B cell (primary cell): ENCODE data around the gene TOX2. TPM values are rescaled to one million over a fixed set of nuclear protein-coding genes. Genes with fewer than 3 reads are reported as not detected.

ENCODE experiments used
- ATAC-seq: fragments of 200-7000 bp; cut with Tn5 transposase; one replicate; pipeline ENCODE4 v1.10.0; 2021; ENCODE audit warnings: low read depth, mild to moderate bottlenecking, moderate number of reproducible peaks, moderate library complexity
- CTCF ChIA-PET: fragments of 350-600 bp; sonication (Branson Sonifier 250); formaldehyde crosslinking; loops from one replicate; lab custom pipeline; 2021; ENCODE audit warnings: antibody characterized with exemption, inconsistent platforms; lab: Charles Lee
- POLR2A ChIA-PET: fragments of 350-600 bp; sonication (Branson Sonifier 250); formaldehyde crosslinking; loops from one replicate; lab custom pipeline; 2021; ENCODE audit warnings: antibody characterized with exemption; lab: Charles Lee
- DNase-seq: peaks from one replicate; pipeline ENCODE4 v3.0.0; 2013
- H2AFZ ChIP-seq: 2 replicates; pipeline ENCODE4 v1.6.1; 2012; ENCODE audit warnings: mild to moderate bottlenecking, low read depth, low read length; ENCODE audit not compliant: insufficient read depth, poor library complexity, severe bottlenecking
- H3K27ac ChIP-seq, 2 donors: 1 replicate in 1 of 2; 2 replicates in 1 of 2; pipeline ENCODE4 v1.5.1; 2012 to 2013; ENCODE audit warnings: low read length in 2 of 2, mild to moderate bottlenecking in 2 of 2, moderate library complexity in 1 of 2
- H3K27me3 ChIP-seq, 4 experiments: fragments of 200-600 bp in 1 of 4; sonication (generic) in 1 of 4; replicated peaks in 1 of 4; 1 replicate in 2 of 4; 2 replicates in 2 of 4; pipeline versions ENCODE4 v1.6.1 to v1.7.0; 2013 to 2016; ENCODE audit warnings: low read length in 3 of 4, mild to moderate bottlenecking in 2 of 4, mixed read lengths in 1 of 4, moderate library complexity in 1 of 4; ENCODE audit not compliant: insufficient read depth in 4 of 4, control insufficient read depth in 3 of 4; ENCODE audit errors: control extremely low read depth in 1 of 4
- H3K36me3 ChIP-seq, 2 experiments: replicated peaks in 1 of 2; 1 replicate in 1 of 2; 2 replicates in 1 of 2; pipeline versions ENCODE4 v1.6.1 to v1.7.1; 2013; ENCODE audit warnings: low read length in 1 of 2; ENCODE audit not compliant: insufficient read depth in 2 of 2, control insufficient read depth in 1 of 2; ENCODE audit errors: control extremely low read depth in 1 of 2, extremely low read depth in 1 of 2
- H3K4me1 ChIP-seq, 2 donors: fragments of 200-600 bp in 1 of 2; sonication (generic) in 1 of 2; 1 replicate in 1 of 2; 2 replicates in 1 of 2; pipeline versions ENCODE4 v1.5.1 to v1.6.1; 2013 to 2017; ENCODE audit warnings: low read length in 2 of 2; ENCODE audit not compliant: control insufficient read depth in 2 of 2, insufficient read depth in 2 of 2
- H3K4me2 ChIP-seq: replicated peaks from 2 replicates; pipeline ENCODE3; 2012; ENCODE audit warnings: mild to moderate bottlenecking, low read depth, low read length; ENCODE audit not compliant: poor library complexity, severe bottlenecking
- H3K4me3 ChIP-seq, 5 experiments: fragments of 200-600 bp in 1 of 5; sonication (generic) in 1 of 5; 1 replicate in 3 of 5; 2 replicates in 2 of 5; pipeline versions ENCODE4 v1.5.1 to v1.7.0; 2011 to 2016; ENCODE audit warnings: low read length in 4 of 5, mild to moderate bottlenecking in 4 of 5, low read depth in 2 of 5, control low read depth in 1 of 5, moderate library complexity in 1 of 5; ENCODE audit not compliant: insufficient read depth in 1 of 5; ENCODE audit errors: control extremely low read depth in 1 of 5, extremely low read depth in 1 of 5
- H3K79me2 ChIP-seq: fragments of 200-600 bp; sonication (generic); one replicate; pipeline ENCODE4 v1.6.0; 2016; ENCODE audit warnings: low read length; ENCODE audit not compliant: control insufficient read depth, insufficient read depth
- H3K9ac ChIP-seq: fragments of 200-600 bp; sonication (generic); 2 replicates; pipeline ENCODE4 v1.6.1; 2017; ENCODE audit warnings: mild to moderate bottlenecking, low read length, moderate library complexity
- H3K9me3 ChIP-seq, 3 donors: one replicate each; pipeline versions ENCODE4 v1.6.1 to v1.7.1; 2013; ENCODE audit warnings: low read length in 2 of 3; ENCODE audit not compliant: control insufficient read depth in 2 of 3, insufficient read depth in 1 of 3; ENCODE audit errors: control extremely low read depth in 1 of 3
- H4K20me1 ChIP-seq: 2 replicates; pipeline ENCODE4 v1.6.0; 2012; ENCODE audit warnings: mild to moderate bottlenecking, low read length; ENCODE audit not compliant: insufficient read depth, control insufficient read depth, poor library complexity, severe bottlenecking
- H3K27ac Mint-ChIP-seq: one replicate; pipeline ENCODE4 v1.8.0; 2021; ENCODE audit warnings: mixed read lengths
- H3K27me3 Mint-ChIP-seq: one replicate; pipeline ENCODE4 v1.8.0; 2021; ENCODE audit warnings: mixed read lengths
- H3K4me1 Mint-ChIP-seq: one replicate; pipeline ENCODE4 v1.8.0; 2021; ENCODE audit warnings: mixed read lengths
- H3K4me3 Mint-ChIP-seq: one replicate; pipeline ENCODE4 v1.8.0; 2021; ENCODE audit warnings: mixed read lengths
- H3K9me3 Mint-ChIP-seq: one replicate; pipeline ENCODE4 v1.8.0; 2022; ENCODE audit warnings: mixed read lengths; ENCODE audit not compliant: insufficient read depth
- EZH2 ChIP-seq: IDR thresholded peaks from 2 replicates; pipeline ENCODE4 v1.6.1; 2012; ENCODE audit warnings: borderline replicate concordance, low read depth, mild to moderate bottlenecking, moderate library complexity, low read length; ENCODE audit not compliant: insufficient read depth, poor library complexity, severe bottlenecking
- WGBS: methylation state at CpG from one replicate; pipeline ENCODE4 v1.1.5; 2013; ENCODE audit warnings: missing lambda C conversion rate; ENCODE audit not compliant: insufficient coverage; 5-methylcytosine and 5-hydroxymethylcytosine counted together
- intact Hi-C: fragments of 100-400 bp; cut with micrococcal nuclease; formaldehyde crosslinking; loops from one replicate; pipeline ENCODE4 v1.10.0; 2022
- polyA plus RNA-seq: library from polyadenylated mRNA; depleted of rRNA; stranded (reverse); fragments of >200 nt; gene quantifications from 2 replicates; pipeline ENCODE4 v1.2.3, GENCODE V29; 2012
- total RNA-seq, 2 donors: library from RNA; stranded (reverse); fragments of 120-200 nt in 1 of 2; gene quantifications; 1 replicate in 1 of 2; 2 replicates in 1 of 2; pipeline versions ENCODE4 v1.2.3 to v1.2.4, GENCODE V29; 2013 to 2022
- TF ChIP-seq, protein P1 (sequence below): fragments of 200-600 bp; IDR thresholded peaks from one replicate; pipeline ENCODE4 v1.8.0; 2022; ENCODE audit warnings: antibody characterized with exemption, mild to moderate bottlenecking

Gene TOX2
- total and polyA plus RNA-seq, 2 donors (not counting 1 experiment from before 2014, with no cell fraction given), result 1.2 to 4.1 TPM

DNA sequence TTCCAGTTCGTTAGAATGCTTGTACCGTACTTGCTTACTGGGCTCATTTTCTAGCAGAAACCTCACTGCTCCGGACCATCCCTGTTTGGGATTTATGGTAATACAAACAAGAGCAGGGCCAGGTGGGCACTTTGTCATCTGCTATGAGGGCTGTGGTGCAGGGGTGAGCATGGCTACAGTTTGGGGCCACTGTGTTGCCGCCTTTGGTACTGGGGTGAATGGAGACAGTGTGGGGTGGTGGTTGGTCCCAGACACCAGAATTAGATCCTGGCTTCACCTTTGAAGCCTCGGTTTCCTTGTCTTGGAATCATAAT lies 95.0 kb downstream of the TOX2 start:
- no peak for DNase-seq
- POLR2A ChIA-PET, result no interaction called here
- H3K9ac ChIP-seq, result no peak overlapping the region
- no peaks in the 10 kb centered on the region for H3K79me2 ChIP-seq
- H3K27ac ChIP-seq, result no peak overlapping the region
- no peaks in the 10 kb centered on the region for H3K9me3 Mint-ChIP-seq
- ATAC-seq, result no peak
- H3K4me1 Mint-ChIP-seq, result peaks cover 3% of the 10 kb centered on the region
- CTCF ChIA-PET, result no interaction called here
- H4K20me1 ChIP-seq, result no peaks in the 10 kb centered on the region
- no peak overlapping the region for H2AFZ ChIP-seq
- TF ChIP-seq EZH2, result no peak
- TF ChIP-seq, protein P1, sequence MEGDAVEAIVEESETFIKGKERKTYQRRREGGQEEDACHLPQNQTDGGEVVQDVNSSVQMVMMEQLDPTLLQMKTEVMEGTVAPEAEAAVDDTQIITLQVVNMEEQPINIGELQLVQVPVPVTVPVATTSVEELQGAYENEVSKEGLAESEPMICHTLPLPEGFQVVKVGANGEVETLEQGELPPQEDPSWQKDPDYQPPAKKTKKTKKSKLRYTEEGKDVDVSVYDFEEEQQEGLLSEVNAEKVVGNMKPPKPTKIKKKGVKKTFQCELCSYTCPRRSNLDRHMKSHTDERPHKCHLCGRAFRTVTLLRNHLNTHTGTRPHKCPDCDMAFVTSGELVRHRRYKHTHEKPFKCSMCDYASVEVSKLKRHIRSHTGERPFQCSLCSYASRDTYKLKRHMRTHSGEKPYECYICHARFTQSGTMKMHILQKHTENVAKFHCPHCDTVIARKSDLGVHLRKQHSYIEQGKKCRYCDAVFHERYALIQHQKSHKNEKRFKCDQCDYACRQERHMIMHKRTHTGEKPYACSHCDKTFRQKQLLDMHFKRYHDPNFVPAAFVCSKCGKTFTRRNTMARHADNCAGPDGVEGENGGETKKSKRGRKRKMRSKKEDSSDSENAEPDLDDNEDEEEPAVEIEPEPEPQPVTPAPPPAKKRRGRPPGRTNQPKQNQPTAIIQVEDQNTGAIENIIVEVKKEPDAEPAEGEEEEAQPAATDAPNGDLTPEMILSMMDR, result no peak
- no peak overlapping the region for H3K4me3 ChIP-seq
- H3K4me2 ChIP-seq, result no peak overlapping the region
- H3K4me3 Mint-ChIP-seq, result no peak overlapping the region
- no peaks in the 10 kb centered on the region for H3K9me3 ChIP-seq
- H3K36me3 ChIP-seq, result no peaks in the 10 kb centered on the region
- H3K4me1 ChIP-seq, result no peaks in the 10 kb centered on the region
- H3K27ac Mint-ChIP-seq, result no peak overlapping the region
- 96% methylated on average over 5 of the region's 5 CpGs for WGBS
- intact Hi-C loops, result no loop called here
- H3K27me3 Mint-ChIP-seq, result no peaks in the 10 kb centered on the region
- peaks cover 0 to 2% (median 0%) of the 10 kb centered on the region in 4 experiments for H3K27me3 ChIP-seq

DNA sequence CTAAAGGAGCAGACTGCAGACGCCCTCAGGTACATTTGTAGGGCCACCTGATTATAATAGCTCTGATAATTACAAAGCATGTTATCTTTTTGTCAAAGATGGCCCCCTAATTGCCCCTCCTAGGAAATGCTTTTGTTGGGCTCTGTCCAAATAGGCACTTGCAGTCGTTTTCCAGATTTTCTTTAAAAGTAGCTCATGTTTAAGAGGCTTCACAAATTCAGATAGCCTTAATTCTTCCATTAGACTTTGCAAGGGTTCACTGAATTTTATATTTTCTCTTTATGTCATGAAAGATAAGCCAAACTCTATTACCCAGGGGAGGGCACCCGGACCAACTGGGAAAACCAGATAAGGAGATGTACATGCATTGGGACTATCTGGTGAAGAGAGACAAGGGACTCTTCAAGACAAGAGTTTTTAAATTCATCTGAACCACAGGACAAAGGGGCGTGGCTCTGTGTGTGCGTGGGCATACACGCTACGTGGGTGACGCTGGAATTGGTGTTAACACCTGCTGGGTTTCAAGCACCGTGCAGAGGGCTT lies 95.6 kb downstream of the TOX2 start:
- no peaks in the 10 kb centered on the region for H3K79me2 ChIP-seq
- H3K27me3 Mint-ChIP-seq, result no peaks in the 10 kb centered on the region
- no peak overlapping the region for H3K4me3 Mint-ChIP-seq
- no peaks in the 10 kb centered on the region for H4K20me1 ChIP-seq
- H3K4me1 ChIP-seq, result no peaks in the 10 kb centered on the region
- DNase-seq (no peak), ATAC-seq (no peak)
- no peaks in the 10 kb centered on the region for H3K9me3 Mint-ChIP-seq
- no peak overlapping the region for H3K4me2 ChIP-seq
- no peak for TF ChIP-seq EZH2
- TF ChIP-seq, protein P1, result no peak
- no peak overlapping the region for H2AFZ ChIP-seq
- H3K4me3 ChIP-seq, result no peak overlapping the region
- intact Hi-C loops, result no loop called here
- POLR2A ChIA-PET, result no interaction called here
- H3K9me3 ChIP-seq, result no peaks in the 10 kb centered on the region
- no peak overlapping the region for H3K27ac ChIP-seq
- H3K27me3 ChIP-seq, result peaks cover 0 to 2% (median 0%) of the 10 kb centered on the region in 4 experiments
- peaks cover 3% of the 10 kb centered on the region for H3K4me1 Mint-ChIP-seq
- H3K27ac Mint-ChIP-seq, result no peak overlapping the region
- no peaks in the 10 kb centered on the region for H3K36me3 ChIP-seq
- 75% methylated on average over 6 of the region's 9 CpGs for WGBS
- H3K9ac ChIP-seq, result no peak overlapping the region
- CTCF ChIA-PET, result no interaction called here
